SU-DHL-6 (cell line): ENCODE data around the gene LEMD2.

Experiments
- EZH2phosphoT487 ChIP-seq: fragments of 200-600 bp; sonication (generic), shearing (Covaris generic); conservative IDR thresholded peaks from 2 replicates; pipeline ENCODE4 v1.6.1; 2018; ENCODE audit warnings: mild to moderate bottlenecking, antibody characterized with exemption, low read length, moderate library complexity, mixed read lengths
- TF ChIP-seq, protein P1 (sequence below): fragments of 200-600 bp; sonication (generic); IDR thresholded peaks from one replicate; pipeline ENCODE4 v1.5.1; 2017; ENCODE audit warnings: antibody characterized with exemption, mild to moderate bottlenecking, low read length, moderate library complexity; ENCODE audit not compliant: insufficient read depth, poor library complexity, severe bottlenecking

DNA sequence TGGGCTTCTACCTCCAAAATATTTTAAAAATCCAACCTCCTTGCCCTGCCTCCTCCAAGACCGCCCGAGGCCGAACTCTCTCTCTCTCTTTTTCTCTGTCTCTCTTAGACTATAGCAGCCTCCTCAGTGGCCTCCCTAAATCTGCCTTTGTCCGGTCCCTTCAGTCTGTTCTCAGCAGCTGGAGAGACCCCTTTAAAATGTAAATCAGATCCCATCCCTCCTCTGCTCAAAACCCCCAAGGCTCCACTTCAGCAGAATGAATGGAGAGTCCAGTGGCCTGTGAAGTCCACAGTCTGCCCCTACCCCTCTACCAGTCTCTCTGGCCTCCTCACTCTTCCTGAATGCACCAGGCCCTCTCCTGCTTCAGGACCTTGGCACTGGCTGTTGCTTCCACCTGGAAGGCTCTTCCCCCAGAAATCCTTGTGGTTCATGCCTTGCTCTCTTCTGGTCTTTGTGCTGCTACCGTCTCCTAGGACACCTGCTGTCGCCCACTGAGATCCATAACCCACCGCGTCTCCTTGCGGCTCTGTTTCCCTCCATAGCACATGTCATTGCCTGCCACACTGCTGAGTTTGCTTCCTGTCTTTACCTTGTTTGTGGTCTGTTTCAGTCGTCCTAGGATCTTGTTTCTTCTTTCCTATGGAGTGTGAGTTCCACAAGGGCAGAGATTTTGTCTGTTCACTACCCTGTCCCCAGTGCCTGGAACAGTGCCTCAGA lies 8.9 kb upstream of the LEMD2 start:
- TF ChIP-seq, protein P1, sequence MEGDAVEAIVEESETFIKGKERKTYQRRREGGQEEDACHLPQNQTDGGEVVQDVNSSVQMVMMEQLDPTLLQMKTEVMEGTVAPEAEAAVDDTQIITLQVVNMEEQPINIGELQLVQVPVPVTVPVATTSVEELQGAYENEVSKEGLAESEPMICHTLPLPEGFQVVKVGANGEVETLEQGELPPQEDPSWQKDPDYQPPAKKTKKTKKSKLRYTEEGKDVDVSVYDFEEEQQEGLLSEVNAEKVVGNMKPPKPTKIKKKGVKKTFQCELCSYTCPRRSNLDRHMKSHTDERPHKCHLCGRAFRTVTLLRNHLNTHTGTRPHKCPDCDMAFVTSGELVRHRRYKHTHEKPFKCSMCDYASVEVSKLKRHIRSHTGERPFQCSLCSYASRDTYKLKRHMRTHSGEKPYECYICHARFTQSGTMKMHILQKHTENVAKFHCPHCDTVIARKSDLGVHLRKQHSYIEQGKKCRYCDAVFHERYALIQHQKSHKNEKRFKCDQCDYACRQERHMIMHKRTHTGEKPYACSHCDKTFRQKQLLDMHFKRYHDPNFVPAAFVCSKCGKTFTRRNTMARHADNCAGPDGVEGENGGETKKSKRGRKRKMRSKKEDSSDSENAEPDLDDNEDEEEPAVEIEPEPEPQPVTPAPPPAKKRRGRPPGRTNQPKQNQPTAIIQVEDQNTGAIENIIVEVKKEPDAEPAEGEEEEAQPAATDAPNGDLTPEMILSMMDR: no peak
- no peak for TF ChIP-seq EZH2phosphoT487
